Loucy (cell line): ENCODE results near the gene MYADML2.

Experiments
- H2AFZ ChIP-seq: fragments of 200-600 bp; sonication (generic); 2 replicates; pipeline ENCODE4 v1.6.0; 2016; ENCODE audit warnings: antibody characterized with exemption, mild to moderate bottlenecking, low read length, moderate library complexity
- H3F3A ChIP-seq: fragments of 200-600 bp; 2 replicates; pipeline ENCODE4 v1.6.0; 2016; ENCODE audit warnings: antibody characterized with exemption, low read depth, mild to moderate bottlenecking
- H3K27me3 ChIP-seq: fragments of 200-600 bp; sonication (generic); 2 replicates; pipeline ENCODE4 v1.6.1; 2014; ENCODE audit warnings: low read length, mild to moderate bottlenecking; ENCODE audit not compliant: insufficient read depth, poor library complexity, severe bottlenecking
- H3K36me3 ChIP-seq: fragments of 200-600 bp; sonication (generic); 2 replicates; pipeline ENCODE4 v1.6.1; 2016; ENCODE audit warnings: low read length; ENCODE audit not compliant: insufficient read depth
- H3K4me1 ChIP-seq: fragments of 200-600 bp; sonication (generic); 2 replicates; pipeline ENCODE4 v1.5.1; 2014; ENCODE audit warnings: low read length, mild to moderate bottlenecking; ENCODE audit not compliant: insufficient read depth, poor library complexity, severe bottlenecking
- H3K4me2 ChIP-seq: fragments of 200-600 bp; sonication (generic); 2 replicates; pipeline ENCODE4 v1.6.0; 2014; ENCODE audit warnings: antibody characterized with exemption, low read length, low read depth, mild to moderate bottlenecking; ENCODE audit not compliant: poor library complexity, severe bottlenecking
- H3K4me3 ChIP-seq: fragments of 200-600 bp; sonication (generic); 2 replicates; pipeline ENCODE4 v1.5.1; 2014; ENCODE audit warnings: low read length, mild to moderate bottlenecking, mixed read lengths; ENCODE audit not compliant: poor library complexity, severe bottlenecking
- H3K79me2 ChIP-seq: fragments of 200-600 bp; sonication (generic); 2 replicates; pipeline ENCODE4 v1.6.1; 2014; ENCODE audit warnings: low read length; ENCODE audit not compliant: insufficient read depth
- H3K9ac ChIP-seq: fragments of 200-600 bp; sonication (generic); 2 replicates; pipeline ENCODE4 v1.6.0; 2014; ENCODE audit warnings: mild to moderate bottlenecking, low read depth, low read length, moderate library complexity; ENCODE audit not compliant: poor library complexity, severe bottlenecking
- H3K9me2 ChIP-seq: fragments of 200-600 bp; sonication (generic); replicated peaks from 2 replicates; pipeline ENCODE4 v1.6.1; 2016; ENCODE audit warnings: low read depth, low read length, mixed read lengths
- H3K9me3 ChIP-seq: fragments of 200-600 bp; sonication (generic); 2 replicates; pipeline ENCODE4 v1.6.1; 2014; ENCODE audit warnings: mild to moderate bottlenecking, antibody characterized with exemption, low read length, low read depth; ENCODE audit not compliant: insufficient read depth
- H4K20me1 ChIP-seq: fragments of 200-600 bp; sonication (generic); 2 replicates; pipeline ENCODE4 v1.6.0; 2014; ENCODE audit warnings: antibody characterized with exemption, low read length, mild to moderate bottlenecking; ENCODE audit not compliant: insufficient read depth, poor library complexity, severe bottlenecking
- CTCF ChIP-seq: fragments of 200-600 bp; sonication (generic); conservative IDR thresholded peaks from 2 replicates; pipeline ENCODE4 v1.5.1; 2014; ENCODE audit warnings: mild to moderate bottlenecking, antibody characterized with exemption, low read length
- EZH2phosphoT487 ChIP-seq: fragments of 200-600 bp; IDR thresholded peaks from 2 replicates; pipeline ENCODE4 v1.6.1; 2018; ENCODE audit warnings: antibody characterized with exemption, mild to moderate bottlenecking, moderate library complexity, borderline replicate concordance

The MYADML2 gene

GRCh38 chr17:81905424-81905875 lies 41.6 kb downstream of the MYADML2 start:
- H3F3A ChIP-seq: no peaks in the 10 kb centered on the region
- H3K4me2 ChIP-seq: no peak overlapping the region
- no peak overlapping the region for H3K4me3 ChIP-seq
- H3K4me1 ChIP-seq: peaks cover 13% of the 10 kb centered on the region
- H2AFZ ChIP-seq: no peak overlapping the region
- H3K27me3 ChIP-seq: no peaks in the 10 kb centered on the region
- H3K36me3 ChIP-seq: peaks cover 3% of the 10 kb centered on the region; the same call in 1 of the 2 replicates
- H3K9me3 ChIP-seq: no peaks in the 10 kb centered on the region
- H4K20me1 ChIP-seq: peaks cover 9% of the 10 kb centered on the region
- peaks cover 15% of the 10 kb centered on the region for H3K79me2 ChIP-seq
- no peak for TF ChIP-seq EZH2phosphoT487
- TF ChIP-seq CTCF: no peak
- H3K9me2 ChIP-seq: no peaks in the 10 kb centered on the region
- no peak overlapping the region for H3K9ac ChIP-seq

GRCh38 chr17:81904600-81905423 lies 42.2 kb downstream of the MYADML2 start:
- Histone ChIP-seq H2AFZ (no peak overlapping the region), H3K9ac (no peak overlapping the region), H3K36me3 (peaks cover 3% of the 10 kb centered on the region; the same call in 1 of the 2 replicates), H3K27me3 (no peaks in the 10 kb centered on the region), H4K20me1 (peaks cover 2% of the 10 kb centered on the region), H3K9me2 (no peaks in the 10 kb centered on the region), H3K4me1 (peaks cover 7% of the 10 kb centered on the region), H3F3A (no peaks in the 10 kb centered on the region; the same call in 1 of the 2 replicates), H3K4me3 (no peak overlapping the region), H3K4me2 (no peak overlapping the region), H3K9me3 (no peaks in the 10 kb centered on the region), H3K79me2 (peaks cover 9% of the 10 kb centered on the region)
- TF ChIP-seq CTCF (no peak), EZH2phosphoT487 (no peak)

- H3K27me3 ChIP-seq: no peaks in the 10 kb centered on the region
- no peaks in the 10 kb centered on the region for H3K9me2 ChIP-seq
- H3K4me2 ChIP-seq: no peak overlapping the region
- no peak overlapping the region for H3K4me3 ChIP-seq
- no peak for TF ChIP-seq EZH2phosphoT487
- no peak for TF ChIP-seq CTCF
- no peaks in the 10 kb centered on the region for H3K4me1 ChIP-seq
- no peak overlapping the region for H3K9ac ChIP-seq
- no peaks in the 10 kb centered on the region; the same call in 1 of the 2 replicates for H3F3A ChIP-seq
- no peaks in the 10 kb centered on the region for H3K9me3 ChIP-seq
- H2AFZ ChIP-seq: no peak overlapping the region
- peaks cover 1% of the 10 kb centered on the region; the same call in 1 of the 2 replicates for H3K79me2 ChIP-seq
- no peaks in the 10 kb centered on the region for H4K20me1 ChIP-seq
- H3K36me3 ChIP-seq: peaks cover 3% of the 10 kb centered on the region; the same call in 1 of the 2 replicates
Observed at GRCh38 chr17:81903896-81904599, 43.0 kb downstream of the MYADML2 start.
